SK-N-SH (cell line): ENCODE data around the gene WEE1. TPM values are rescaled to one million over a fixed set of nuclear protein-coding genes. Genes with fewer than 3 reads are reported as not detected.

Experiments used
- CTCF ChIA-PET: fragments of 300-600, 350-600 bp; formaldehyde crosslinking; extraction: SDS; loops from one replicate; lab custom pipeline; 2021; lab: Yijun Ruan, JAX
- POLR2A ChIA-PET: fragments of 350-600 bp; sonication (Branson Sonifier 250); formaldehyde crosslinking; extraction: SDS; loops from one replicate; lab custom pipeline; 2020; ENCODE audit warnings: antibody characterized with exemption, inconsistent platforms; lab: Yijun Ruan, JAX
- DNase-seq: peaks from one replicate; pipeline ENCODE4 v3.0.0; 2012
- H2AFZ ChIP-seq: fragments of 200-600 bp; sonication (generic); 2 replicates; pipeline ENCODE4 v1.8.1; 2016; ENCODE audit warnings: antibody characterized with exemption, mild to moderate bottlenecking, low read depth
- H3F3A ChIP-seq: fragments of 200-600 bp; sonication (generic); replicated peaks from 2 replicates; pipeline ENCODE3; 2016; ENCODE audit warnings: antibody characterized with exemption, mild to moderate bottlenecking; ENCODE audit not compliant: insufficient read depth
- H3K27ac ChIP-seq, 2 experiments: fragments of 200-500 bp in 1 of 2; fragments of 200-600 bp in 1 of 2; sonication (Bioruptor generic) in 1 of 2; sonication (generic), shearing (Covaris generic) in 1 of 2; 2 replicates each; pipeline versions ENCODE4 v1.5.1 to v1.6.1; 2014 to 2016; ENCODE audit warnings: low read depth in 2 of 2, inconsistent platforms in 1 of 2, low read length in 1 of 2, mild to moderate bottlenecking in 1 of 2, mixed read lengths in 1 of 2
- H3K27me3 ChIP-seq: fragments of 200-600 bp; sonication (generic), shearing (Covaris generic); 2 replicates; pipeline ENCODE4 v1.6.1; 2016; ENCODE audit warnings: mixed run types; ENCODE audit not compliant: insufficient read depth
- H3K36me3 ChIP-seq, 2 experiments: fragments of 200-500 bp in 1 of 2; fragments of 200-600 bp in 1 of 2; sonication (Bioruptor generic) in 1 of 2; sonication (generic) in 1 of 2; replicated peaks in 1 of 2; 2 replicates each; pipeline versions ENCODE3 to v1.5.1; 2014 to 2016; ENCODE audit warnings: low read length in 1 of 2, mild to moderate bottlenecking in 1 of 2; ENCODE audit not compliant: insufficient read depth in 2 of 2, control insufficient read depth in 1 of 2
- H3K4me1 ChIP-seq, 2 experiments: fragments of 200-500 bp in 1 of 2; fragments of 200-600 bp in 1 of 2; sonication (Bioruptor generic) in 1 of 2; sonication (generic), shearing (Covaris generic) in 1 of 2; 2 replicates each; pipeline versions ENCODE4 v1.5.1 to v1.6.1; 2014 to 2016; ENCODE audit warnings: low read depth in 1 of 2, low read length in 1 of 2, mixed run types in 1 of 2; ENCODE audit not compliant: insufficient read depth in 2 of 2, control insufficient read depth in 1 of 2
- H3K4me2 ChIP-seq: fragments of 200-600 bp; sonication (generic), shearing (Covaris generic); 2 replicates; pipeline ENCODE4 v1.6.1; 2017; ENCODE audit warnings: mixed run types
- H3K4me3 ChIP-seq, 2 experiments: fragments of 200-500 bp in 1 of 2; fragments of 200-600 bp in 1 of 2; sonication (Bioruptor generic) in 1 of 2; sonication (generic), shearing (Covaris generic) in 1 of 2; 2 replicates each; pipeline versions ENCODE4 v1.5.1 to v1.8.1; 2014 to 2016; ENCODE audit warnings: low read depth in 2 of 2, inconsistent platforms in 1 of 2, low read length in 1 of 2, mild to moderate bottlenecking in 1 of 2, mixed read lengths in 1 of 2, moderate library complexity in 1 of 2
- H3K79me2 ChIP-seq: fragments of 200-600 bp; sonication (generic); 2 replicates; pipeline ENCODE4 v1.8.1; 2017; ENCODE audit warnings: mild to moderate bottlenecking; ENCODE audit not compliant: insufficient read depth
- H3K9ac ChIP-seq: fragments of 200-600 bp; sonication (generic); 2 replicates; pipeline ENCODE4 v1.6.1; 2017; ENCODE audit warnings: mixed run types
- H3K9me2 ChIP-seq: fragments of 200-600 bp; sonication (generic); 2 replicates; pipeline ENCODE4 v1.6.1; 2017; ENCODE audit warnings: mixed run types
- H3K9me3 ChIP-seq: fragments of 200-600 bp; sonication (generic); 2 replicates; pipeline ENCODE4 v1.6.1; 2017; ENCODE audit warnings: mixed run types, mild to moderate bottlenecking, moderate library complexity
- H4K20me1 ChIP-seq: fragments of 200-600 bp; sonication (generic); 2 replicates; pipeline ENCODE4 v1.6.1; 2017; ENCODE audit warnings: mild to moderate bottlenecking, mixed run types; ENCODE audit not compliant: insufficient read depth
- CHD2 ChIP-seq: fragments of 150-350 bp; IDR thresholded peaks from 2 replicates; pipeline ENCODE4 v1.6.1; 2018; ENCODE audit warnings: low read length; ENCODE audit not compliant: partially characterized antibody
- CTCF ChIP-seq: fragments of 200-600 bp; sonication (generic); IDR thresholded peaks from 2 replicates; pipeline ENCODE4 v1.6.1; 2017; ENCODE audit warnings: antibody characterized with exemption, mild to moderate bottlenecking, moderate library complexity
- EP300 ChIP-seq, 2 experiments: IDR thresholded peaks; 2 replicates each; pipeline versions ENCODE4 v1.4.0 to v1.6.1; 2012; ENCODE audit warnings: borderline replicate concordance in 1 of 2, low read depth in 1 of 2, low read length in 1 of 2
- FOXJ3 ChIP-seq: sonication (generic); formaldehyde crosslinking; IDR thresholded peaks from 2 replicates; pipeline ENCODE4 v1.5.1; 2020; ENCODE audit warnings: mild to moderate bottlenecking, missing genetic modification reagents
- FOXM1 ChIP-seq: IDR thresholded peaks from 2 replicates; pipeline ENCODE4 v1.4.0; 2012; ENCODE audit warnings: low read depth, mild to moderate bottlenecking
- GATA2 ChIP-seq: sonication (generic); formaldehyde crosslinking; IDR thresholded peaks from 2 replicates; pipeline ENCODE4 v1.5.0; 2020; ENCODE audit warnings: mild to moderate bottlenecking, missing genetic modification reagents
- MXI1 ChIP-seq: IDR thresholded peaks from 2 replicates; pipeline ENCODE4 v1.6.1; 2012; ENCODE audit warnings: mild to moderate bottlenecking, low read depth, low read length, improper control_type of control experiment
- NFIC ChIP-seq: IDR thresholded peaks from 2 replicates; pipeline ENCODE4 v1.4.0; 2012; ENCODE audit warnings: borderline replicate concordance
- PBX3 ChIP-seq: IDR thresholded peaks from 2 replicates; pipeline ENCODE4; 2012
- POLR2AphosphoS5 ChIP-seq: IDR thresholded peaks from 2 replicates; pipeline ENCODE4 v1.6.1; 2012; ENCODE audit warnings: low read depth, low read length
- RAD21 ChIP-seq: IDR thresholded peaks from 2 replicates; pipeline ENCODE4 v1.6.1; 2012; ENCODE audit warnings: mild to moderate bottlenecking, low read length
- RXRA ChIP-seq: IDR thresholded peaks from 2 replicates; pipeline ENCODE4 v1.4.0; 2012; ENCODE audit warnings: low read depth, mild to moderate bottlenecking, borderline replicate concordance
- TAF1 ChIP-seq: IDR thresholded peaks from 2 replicates; pipeline ENCODE4 v1.6.1; 2012; ENCODE audit warnings: low read depth, mild to moderate bottlenecking, low read length, moderate library complexity, borderline replicate concordance
- TEAD4 ChIP-seq: IDR thresholded peaks from 2 replicates; pipeline ENCODE4 v1.4.0; 2012; ENCODE audit warnings: mild to moderate bottlenecking, borderline replicate concordance; ENCODE audit not compliant: insufficient read depth
- USF1 ChIP-seq: IDR thresholded peaks from 2 replicates; pipeline ENCODE4 v1.4.0; 2012; ENCODE audit warnings: low read depth, borderline replicate concordance
- YY1 ChIP-seq: IDR thresholded peaks from 2 replicates; pipeline ENCODE4 v1.4.0; 2012; ENCODE audit warnings: low read depth, mild to moderate bottlenecking
- WGBS: methylation state at CpG from one replicate; pipeline ENCODE4 v1.1.6; 2017; ENCODE audit warnings: low lambda C conversion rate; 5-methylcytosine and 5-hydroxymethylcytosine counted together
- polyA plus RNA-seq, 3 experiments: library from polyadenylated mRNA; depleted of rRNA; stranded (reverse); fragments of >200 nt; gene quantifications; 2 replicates each; pipeline ENCODE4 v1.2.3, GENCODE V29; 2012
- TF ChIP-seq, protein P1 (sequence below): IDR thresholded peaks from 2 replicates; pipeline ENCODE4 v1.6.1; 2012; ENCODE audit warnings: mild to moderate bottlenecking, low read depth, low read length, moderate library complexity

WEE1 gene
- polyA plus RNA-seq, 1 of the 3 experiments (the other 2 are of a cell fraction), result 16.9 TPM

DNA sequence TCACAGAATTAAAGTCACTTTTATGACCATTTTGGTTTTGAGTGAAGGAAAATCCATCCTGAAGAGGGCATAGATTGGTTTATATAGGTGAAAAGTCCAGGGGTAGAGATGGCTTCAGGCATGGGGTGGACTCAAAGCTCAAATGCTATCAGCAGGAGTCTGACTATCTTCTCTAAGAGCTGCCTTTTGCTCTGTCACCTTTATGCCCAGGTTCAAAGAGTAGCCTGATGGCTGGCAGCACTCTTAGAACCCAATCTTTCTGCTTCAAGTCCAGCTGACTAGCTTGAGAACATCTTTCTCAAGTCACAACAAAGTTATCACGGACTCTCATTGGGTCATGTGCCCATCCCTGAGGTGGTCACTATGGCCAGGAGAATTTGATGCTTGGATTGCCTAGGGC lies 63.2 kb downstream of the WEE1 start:
- Histone ChIP-seq H3K4me2 (no peak overlapping the region), H3K79me2 (no peaks in the 10 kb centered on the region), H3K27me3 (no peaks in the 10 kb centered on the region), H3K36me3 (no peaks in the 10 kb centered on the region), H4K20me1 (no peaks in the 10 kb centered on the region), H3K27ac (no peak overlapping the region), H3K4me1 (no peaks in the 10 kb centered on the region), H3K4me3 (no peak overlapping the region), H3K9ac (no peak overlapping the region), H3F3A (no peaks in the 10 kb centered on the region), H3K9me2 (no peaks in the 10 kb centered on the region), H2AFZ (no peak overlapping the region), H3K9me3 (no peaks in the 10 kb centered on the region)
- no peak for DNase-seq
- POLR2A ChIA-PET, result no interaction called here
- 67% methylated on average over 1 of the region's 1 CpG for WGBS
- TF ChIP-seq FOXJ3 (CRISPR knock-in tag) (no peak), POLR2AphosphoS5 (no peak), TEAD4 (no peak), FOXM1 (no peak)
- CTCF ChIA-PET, result no interaction called here

GRCh38 chr11:9639099-9639498 lies 65.6 kb downstream of the WEE1 start:
- Histone ChIP-seq H3K36me3 (no peaks in the 10 kb centered on the region), H3K4me2 (no peak overlapping the region), H3K79me2 (no peaks in the 10 kb centered on the region), H3K9me2 (no peaks in the 10 kb centered on the region), H3K27ac (no peak overlapping the region), H3F3A (no peaks in the 10 kb centered on the region), H3K4me3 (no peak overlapping the region), H3K4me1 (no peaks in the 10 kb centered on the region), H3K9me3 (no peaks in the 10 kb centered on the region), H2AFZ (no peak overlapping the region), H3K27me3 (no peaks in the 10 kb centered on the region), H3K9ac (no peak overlapping the region), H4K20me1 (no peaks in the 10 kb centered on the region)
- DNase-seq, result no peak
- TF ChIP-seq RAD21 (no peak), USF1 (no peak), RXRA (no peak), CHD2 (no peak), MXI1 (no peak), YY1 (no peak), TEAD4 (no peak), PBX3 (no peak), EP300 (IDR thresholded peaks at IDR 0.05; ENCODE audit: borderline replicate concordance in 1 of 2, low read depth in 1 of 2, low read length in 1 of 2) (no peak), TAF1 (no peak), GATA2 (CRISPR knock-in tag) (no peak), CTCF (no peak), NFIC (no peak)
- TF ChIP-seq, protein P1, sequence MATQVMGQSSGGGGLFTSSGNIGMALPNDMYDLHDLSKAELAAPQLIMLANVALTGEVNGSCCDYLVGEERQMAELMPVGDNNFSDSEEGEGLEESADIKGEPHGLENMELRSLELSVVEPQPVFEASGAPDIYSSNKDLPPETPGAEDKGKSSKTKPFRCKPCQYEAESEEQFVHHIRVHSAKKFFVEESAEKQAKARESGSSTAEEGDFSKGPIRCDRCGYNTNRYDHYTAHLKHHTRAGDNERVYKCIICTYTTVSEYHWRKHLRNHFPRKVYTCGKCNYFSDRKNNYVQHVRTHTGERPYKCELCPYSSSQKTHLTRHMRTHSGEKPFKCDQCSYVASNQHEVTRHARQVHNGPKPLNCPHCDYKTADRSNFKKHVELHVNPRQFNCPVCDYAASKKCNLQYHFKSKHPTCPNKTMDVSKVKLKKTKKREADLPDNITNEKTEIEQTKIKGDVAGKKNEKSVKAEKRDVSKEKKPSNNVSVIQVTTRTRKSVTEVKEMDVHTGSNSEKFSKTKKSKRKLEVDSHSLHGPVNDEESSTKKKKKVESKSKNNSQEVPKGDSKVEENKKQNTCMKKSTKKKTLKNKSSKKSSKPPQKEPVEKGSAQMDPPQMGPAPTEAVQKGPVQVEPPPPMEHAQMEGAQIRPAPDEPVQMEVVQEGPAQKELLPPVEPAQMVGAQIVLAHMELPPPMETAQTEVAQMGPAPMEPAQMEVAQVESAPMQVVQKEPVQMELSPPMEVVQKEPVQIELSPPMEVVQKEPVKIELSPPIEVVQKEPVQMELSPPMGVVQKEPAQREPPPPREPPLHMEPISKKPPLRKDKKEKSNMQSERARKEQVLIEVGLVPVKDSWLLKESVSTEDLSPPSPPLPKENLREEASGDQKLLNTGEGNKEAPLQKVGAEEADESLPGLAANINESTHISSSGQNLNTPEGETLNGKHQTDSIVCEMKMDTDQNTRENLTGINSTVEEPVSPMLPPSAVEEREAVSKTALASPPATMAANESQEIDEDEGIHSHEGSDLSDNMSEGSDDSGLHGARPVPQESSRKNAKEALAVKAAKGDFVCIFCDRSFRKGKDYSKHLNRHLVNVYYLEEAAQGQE, result no peak
- ChIA-PET POLR2A (interaction anchor here (0.5 kb wide), 1 partner anchor 19 kb away, joined by 3 read pairs; no protein-coding TSS in a partner anchor), CTCF (interaction anchor here (0.9 kb wide), 1 partner anchor 10 kb away, joined by 3 read pairs; no protein-coding TSS in a partner anchor)
- 84% methylated on average over 5 of the region's 5 CpGs for WGBS
